ENCODE results near the gene RTL10.

Gene RTL10

GRCh38 chr22:19854778-19855503 is at the start of gene RTL10, which contains the start of gene GNB1L:
TSS of gene RTL10 (minus strand) at chr22:19854874. CDS start at chr22:19852261, 2,613 bp downstream.
TSS of gene GNB1L (minus strand) at chr22:19854874. CDS start at chr22:19821355, 33,519 bp downstream.
- DNase-seq: peak; percentile 95 to 97

- DNase-seq: no peak
Measured at GRCh38 chr22:19904174-19904856, 49.6 kb upstream of the RTL10 start.

- DNase-seq: no peak
Measured at GRCh38 chr22:19903513-19903912, 48.8 kb upstream of the RTL10 start.

- no peak for DNase-seq
Measured at GRCh38 chr22:19903031-19903430, 48.4 kb upstream of the RTL10 start.

GRCh38 chr22:19902245-19902715 is 47.6 kb upstream of the RTL10 start:
- no peak for DNase-seq

- DNase-seq: no peak
Measured at GRCh38 chr22:19901577-19902244, 47.0 kb upstream of the RTL10 start.

GRCh38 chr22:19900707-19901436 is 46.2 kb upstream of the RTL10 start:
- DNase-seq: no peak

GRCh38 chr22:19898831-19899567 is 44.3 kb upstream of the RTL10 start:
- no peak for DNase-seq

GRCh38 chr22:19898145-19898544 is 43.5 kb upstream of the RTL10 start:
- no peak for DNase-seq

- DNase-seq: no peak
Measured at GRCh38 chr22:19897726-19898125, 43.1 kb upstream of the RTL10 start.

- peak in 1 of 2 experiments; percentile 49 for DNase-seq
Measured at GRCh38 chr22:19896665-19897355, 42.1 kb upstream of the RTL10 start.

GRCh38 chr22:19895160-19895849 is 40.6 kb upstream of the RTL10 start:
- DNase-seq: no peak

- DNase-seq: no peak
Measured at GRCh38 chr22:19893363-19893762, 38.7 kb upstream of the RTL10 start.

- DNase-seq: no peak
Measured at GRCh38 chr22:19892925-19893324, 38.3 kb upstream of the RTL10 start.

- DNase-seq: peak; percentile 77 to 81
Measured at GRCh38 chr22:19892257-19892879, 37.7 kb upstream of the RTL10 start.

GRCh38 chr22:19891317-19892256 is 36.9 kb upstream of the RTL10 start:
- DNase-seq: peak; percentile 85 to 86

- DNase-seq: no peak
Measured at GRCh38 chr22:19890502-19891316, 36.0 kb upstream of the RTL10 start.

- peak in 1 of 2 experiments; percentile 59 for DNase-seq
Measured at GRCh38 chr22:19889951-19890350, 35.3 kb upstream of the RTL10 start.
